ENCODE results near the gene RAD51B.
"Not testable (repeated sequence)": the region's sequence is repeated elsewhere in the genome, so short reads cannot be mapped to it uniquely, and the experiment has no call there.

RAD51B gene

DNA sequence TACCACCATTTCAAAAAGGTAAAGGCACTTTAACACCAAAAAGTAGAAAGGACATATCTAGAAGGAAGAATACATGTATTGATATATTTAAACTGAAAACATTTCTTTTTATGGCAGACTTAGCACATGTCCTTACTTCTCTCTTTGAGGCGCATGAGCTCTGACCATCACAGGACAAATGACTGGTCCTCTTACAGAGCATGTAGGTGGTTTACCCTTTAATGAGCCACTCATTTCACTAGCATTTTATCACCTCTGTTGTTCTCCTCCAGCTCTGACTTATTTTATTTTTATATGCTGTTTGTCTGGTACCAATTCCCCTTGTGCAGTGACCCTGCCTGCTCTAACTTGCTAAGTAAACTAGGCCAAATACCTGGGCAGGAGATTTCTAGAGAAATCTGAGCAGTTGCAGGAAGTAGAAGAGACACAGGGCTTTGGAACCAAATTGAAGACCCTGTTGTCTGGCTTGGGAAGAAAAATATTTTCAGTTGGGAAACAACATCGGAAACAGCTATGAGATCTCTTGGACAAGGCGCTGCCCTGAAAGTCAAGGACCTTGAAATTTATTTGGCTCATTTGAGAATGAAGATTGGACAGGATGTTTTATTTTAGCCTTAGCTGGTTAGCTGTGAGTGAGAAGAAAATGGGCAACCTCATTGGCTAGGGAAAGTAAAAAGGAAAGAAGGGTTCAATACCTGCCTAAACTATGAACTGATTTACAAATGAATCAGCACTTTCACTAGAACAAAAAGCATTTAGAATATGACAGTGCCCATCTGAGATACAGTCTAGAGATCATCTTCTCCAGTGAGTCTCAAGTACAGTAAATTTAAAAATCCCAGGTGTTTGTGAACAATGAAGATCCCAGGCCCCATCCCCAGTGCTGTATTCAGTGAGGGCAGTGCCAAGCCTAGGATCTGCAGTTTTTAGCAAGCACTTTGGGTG is 598.9 kb downstream of the RAD51B start:
- Mint-ChIP-seq H3K27me3 (no peaks in the 10 kb centered on the region), H3K27ac (no peak overlapping the region), H3K36me3 (peaks cover 5% of the 10 kb centered on the region), H3K4me3 (no peak overlapping the region), H3K4me1 (peaks cover 8% of the 10 kb centered on the region), H3K9me3 (no peaks in the 10 kb centered on the region)
- ATAC-seq (ENCODE audit: low read depth) (no peak), DNase-seq (ENCODE audit: low spot score in 2 of 2) (no peak)

GRCh38 chr14:68420350-68420749 is 600.8 kb downstream of the RAD51B start:
- Mint-ChIP-seq H3K4me3 (no peak overlapping the region), H3K36me3 (peaks cover 4% of the 10 kb centered on the region)
- ATAC-seq (ENCODE audit: low read depth), result no peak

DNA sequence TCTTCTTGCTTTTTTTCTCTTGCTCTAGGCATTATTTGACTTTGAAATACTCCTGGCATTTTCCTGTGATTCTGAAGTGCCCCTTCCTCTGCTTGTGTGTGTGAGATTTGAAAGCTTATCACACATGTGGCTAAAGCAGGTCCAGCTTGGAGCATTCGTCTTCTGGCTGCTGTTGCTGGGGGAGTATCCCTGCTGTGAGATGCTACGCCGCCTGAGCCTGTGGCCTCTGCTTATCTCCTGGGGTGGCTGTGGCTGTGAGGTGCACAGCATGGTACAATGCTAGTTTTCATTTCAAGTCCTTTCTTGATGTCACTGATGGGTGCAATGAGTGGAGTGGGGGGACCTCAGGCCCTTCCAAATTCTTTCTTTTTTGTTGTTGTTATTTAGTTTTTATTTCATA is 601.5 kb downstream of the RAD51B start:
- Mint-ChIP-seq H3K27ac (no peak overlapping the region), H3K27me3 (no peaks in the 10 kb centered on the region), H3K4me1 (peaks cover 19% of the 10 kb centered on the region), H3K9me3 (no peaks in the 10 kb centered on the region), H3K4me3 (no peak overlapping the region), H3K36me3 (peaks cover 3% of the 10 kb centered on the region)
- DNase-seq (ENCODE audit: low spot score in 2 of 2) (no peak), ATAC-seq (ENCODE audit: low read depth) (no peak)

More at GRCh38 chr14:68420350-68420749, 600.8 kb downstream of the RAD51B start:
- H3K27me3 Mint-ChIP-seq, result no peaks in the 10 kb centered on the region
- H3K4me1 Mint-ChIP-seq, result peaks cover 19% of the 10 kb centered on the region
- no peaks in the 10 kb centered on the region for H3K9me3 Mint-ChIP-seq
- DNase-seq (ENCODE audit: low spot score in 2 of 2), result no peak
- no peak overlapping the region for H3K27ac Mint-ChIP-seq

DNA sequence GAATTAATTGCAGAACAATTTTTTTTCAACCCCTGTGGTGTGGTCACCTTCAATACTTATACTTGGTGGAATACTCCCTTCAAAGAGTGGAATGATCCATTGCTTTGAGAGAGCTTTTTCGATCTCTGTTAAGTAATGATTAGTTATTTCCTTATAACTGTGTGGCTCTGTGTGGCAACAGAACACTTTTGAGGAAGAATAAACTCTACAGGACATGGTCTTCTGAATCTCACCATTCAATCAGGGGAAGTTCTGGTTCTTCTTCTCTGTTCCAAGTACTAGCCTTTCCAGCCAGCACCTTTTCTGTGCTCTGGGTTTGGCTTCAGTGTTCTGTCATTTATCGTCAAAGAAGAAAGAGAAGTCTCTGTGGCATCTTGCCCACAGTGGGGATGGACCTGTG is 604.1 kb downstream of the RAD51B start:
- Mint-ChIP-seq H3K9me3 (no peaks in the 10 kb centered on the region), H3K36me3 (peaks cover 7% of the 10 kb centered on the region), H3K4me1 (peaks cover 13% of the 10 kb centered on the region), H3K4me3 (no peak overlapping the region), H3K27me3 (no peaks in the 10 kb centered on the region), H3K27ac (peak overlapping the region; percentile 46)
- DNase-seq (ENCODE audit: low spot score in 2 of 2) (no peak), ATAC-seq (ENCODE audit: low read depth) (peak; percentile 29)

DNA sequence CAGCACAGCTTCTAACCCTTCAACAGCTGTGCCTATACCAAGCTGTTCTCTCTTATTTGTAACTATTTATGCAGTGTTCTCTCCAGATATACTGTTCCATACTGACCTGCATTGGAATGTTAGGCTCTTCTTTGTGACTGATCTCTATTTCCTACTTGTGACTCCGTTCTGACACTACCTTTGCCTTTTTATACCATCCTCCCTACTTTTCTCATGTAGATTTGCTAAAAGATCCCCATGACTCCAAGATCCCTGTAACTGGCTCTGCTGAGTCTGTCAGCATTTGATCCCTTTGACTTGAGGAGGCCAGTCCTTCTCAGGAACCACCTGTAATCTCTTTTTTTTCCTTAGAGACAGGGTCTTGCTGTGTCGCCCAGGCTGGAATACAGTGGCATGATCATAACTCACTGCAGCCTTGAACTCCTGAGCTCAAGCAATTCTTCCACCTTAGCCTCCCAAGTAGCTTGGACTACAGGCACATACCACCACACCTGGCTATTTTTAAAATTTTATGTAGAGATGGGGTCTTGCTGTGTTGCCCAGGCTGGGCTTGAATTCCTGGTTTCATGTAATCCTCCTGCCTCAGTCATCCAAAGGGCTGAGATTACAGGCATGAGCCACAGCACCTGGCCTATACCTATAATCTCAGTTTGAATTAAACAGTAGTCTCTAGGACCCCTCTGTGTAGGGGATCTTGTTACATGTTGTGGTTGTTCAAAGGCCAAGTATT is 605.0 kb downstream of the RAD51B start:
- no peak overlapping the region for H3K27ac Mint-ChIP-seq
- H3K4me1 Mint-ChIP-seq, result peaks cover 13% of the 10 kb centered on the region
- DNase-seq (ENCODE audit: low spot score in 2 of 2) (no peak), ATAC-seq (ENCODE audit: low read depth) (no peak)
- H3K4me3 Mint-ChIP-seq, result no peak overlapping the region
- H3K36me3 Mint-ChIP-seq, result peaks cover 9% of the 10 kb centered on the region
- H3K27me3 Mint-ChIP-seq, result no peaks in the 10 kb centered on the region
- no peaks in the 10 kb centered on the region for H3K9me3 Mint-ChIP-seq

DNA sequence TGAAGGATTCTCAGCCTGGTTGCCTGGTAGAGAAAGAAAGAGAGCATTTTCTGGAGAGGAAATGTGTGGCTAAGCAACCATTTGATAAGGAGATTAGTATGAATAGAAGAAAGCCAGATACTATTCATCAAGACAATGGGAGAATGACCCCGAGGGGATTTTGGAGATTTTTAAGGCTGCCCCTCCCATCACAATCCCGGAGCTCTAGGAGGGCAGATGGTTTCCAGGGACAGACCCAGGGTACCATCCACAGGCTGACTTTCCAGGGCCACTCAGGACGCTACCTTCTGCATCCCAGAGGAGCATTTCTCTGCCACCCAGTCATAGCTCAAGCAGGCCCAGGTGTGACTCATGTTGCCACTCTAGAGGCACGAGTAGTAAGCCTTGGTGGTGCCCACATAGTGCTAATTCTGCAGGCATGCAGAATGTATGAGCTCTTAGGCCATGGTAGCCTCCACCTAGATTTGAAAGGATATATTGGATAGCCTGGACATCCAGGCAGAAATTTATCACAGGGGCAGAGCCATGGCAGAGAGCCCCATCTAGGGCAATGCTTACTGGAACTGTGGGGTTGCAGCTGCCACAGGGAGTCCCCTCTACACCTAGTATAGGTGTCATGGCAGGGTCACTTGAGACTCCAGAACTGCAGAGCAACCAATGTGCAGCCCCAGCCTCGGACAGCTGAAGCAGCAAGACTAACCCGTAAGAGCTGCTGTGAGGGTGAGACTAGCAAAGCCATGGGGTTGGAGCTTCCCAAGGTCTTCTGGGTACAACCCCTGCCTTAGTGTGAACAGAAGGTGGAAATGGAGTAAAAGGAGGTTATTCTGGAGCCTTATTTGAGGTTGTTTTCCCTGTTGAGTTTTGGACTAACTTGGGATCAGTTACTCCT is 607.3 kb downstream of the RAD51B start:
- Mint-ChIP-seq H3K27ac (no peak overlapping the region), H3K4me3 (no peak overlapping the region), H3K9me3 (no peaks in the 10 kb centered on the region), H3K36me3 (peaks cover 8% of the 10 kb centered on the region), H3K4me1 (peaks cover 15% of the 10 kb centered on the region), H3K27me3 (no peaks in the 10 kb centered on the region)
- no peak for ATAC-seq (ENCODE audit: low read depth)
- no peak for DNase-seq (ENCODE audit: low spot score in 2 of 2)

DNA sequence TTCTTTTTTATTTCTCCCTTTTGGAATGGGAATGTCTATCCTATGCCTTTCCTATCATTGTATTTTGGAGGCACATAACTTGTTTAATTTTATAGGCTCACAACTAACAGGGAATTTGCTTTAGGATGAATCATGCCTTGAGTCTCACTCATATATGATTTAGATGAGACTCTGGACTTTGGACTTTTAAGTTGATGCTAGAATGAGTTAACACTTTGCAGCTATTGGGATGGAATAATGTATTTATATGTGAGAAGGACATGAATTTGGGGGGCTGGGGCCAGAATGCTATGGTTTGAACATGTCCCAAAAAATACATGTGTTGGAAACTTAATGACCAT is 607.9 kb downstream of the RAD51B start:
- H3K4me1 Mint-ChIP-seq, result peaks cover 15% of the 10 kb centered on the region
- H3K27ac Mint-ChIP-seq, result no peak overlapping the region
- H3K27me3 Mint-ChIP-seq, result no peaks in the 10 kb centered on the region
- DNase-seq (ENCODE audit: low spot score in 2 of 2) (no peak), ATAC-seq (ENCODE audit: low read depth) (no peak)
- H3K36me3 Mint-ChIP-seq, result peaks cover 10% of the 10 kb centered on the region
- H3K4me3 Mint-ChIP-seq, result no peak overlapping the region
- H3K9me3 Mint-ChIP-seq, result no peaks in the 10 kb centered on the region

- not testable (repeated sequence) for H3K4me3 Mint-ChIP-seq; H3K9me3 Mint-ChIP-seq; ATAC-seq (ENCODE audit: low read depth); H3K4me1 Mint-ChIP-seq; DNase-seq (ENCODE audit: low spot score in 2 of 2); H3K27ac Mint-ChIP-seq; H3K27me3 Mint-ChIP-seq; H3K36me3 Mint-ChIP-seq
Measured at GRCh38 chr14:68428900-68429299, 609.3 kb downstream of the RAD51B start.

- not testable (repeated sequence) for H3K4me3 Mint-ChIP-seq; ATAC-seq (ENCODE audit: low read depth); H3K27ac Mint-ChIP-seq
Measured at GRCh38 chr14:68434173-68434572, 614.6 kb downstream of the RAD51B start.

DNA sequence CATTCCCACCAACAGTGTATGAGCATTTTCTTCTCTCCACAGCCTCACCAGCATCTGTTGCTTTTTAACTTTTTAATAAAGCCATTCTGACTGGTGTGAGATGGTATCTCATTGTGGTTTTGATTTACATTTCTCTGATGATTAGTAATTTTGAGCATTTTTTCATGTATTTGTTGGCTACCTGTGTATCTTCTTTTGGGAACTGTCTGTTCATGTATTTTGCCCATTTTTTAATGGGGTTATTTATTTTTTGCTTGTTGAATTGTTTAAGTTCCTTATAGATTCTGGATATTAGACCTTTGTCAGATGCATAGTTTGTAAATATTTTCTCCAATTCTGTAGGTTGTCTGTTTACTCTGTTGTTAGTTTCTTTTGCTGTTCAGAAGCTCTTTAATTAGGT is 616.1 kb downstream of the RAD51B start:
- not testable (repeated sequence) for H3K9me3 Mint-ChIP-seq; DNase-seq (ENCODE audit: low spot score in 2 of 2); H3K27ac Mint-ChIP-seq; H3K4me3 Mint-ChIP-seq; H3K27me3 Mint-ChIP-seq; ATAC-seq (ENCODE audit: low read depth)
- peaks cover 11% of the 10 kb centered on the region for H3K4me1 Mint-ChIP-seq
- peaks cover 15% of the 10 kb centered on the region for H3K36me3 Mint-ChIP-seq

More at GRCh38 chr14:68434173-68434572, 614.6 kb downstream of the RAD51B start:
- not testable (repeated sequence) for H3K4me1 Mint-ChIP-seq; H3K9me3 Mint-ChIP-seq; H3K27me3 Mint-ChIP-seq; DNase-seq (ENCODE audit: low spot score in 2 of 2)
- H3K36me3 Mint-ChIP-seq, result peaks cover 14% of the 10 kb centered on the region

DNA sequence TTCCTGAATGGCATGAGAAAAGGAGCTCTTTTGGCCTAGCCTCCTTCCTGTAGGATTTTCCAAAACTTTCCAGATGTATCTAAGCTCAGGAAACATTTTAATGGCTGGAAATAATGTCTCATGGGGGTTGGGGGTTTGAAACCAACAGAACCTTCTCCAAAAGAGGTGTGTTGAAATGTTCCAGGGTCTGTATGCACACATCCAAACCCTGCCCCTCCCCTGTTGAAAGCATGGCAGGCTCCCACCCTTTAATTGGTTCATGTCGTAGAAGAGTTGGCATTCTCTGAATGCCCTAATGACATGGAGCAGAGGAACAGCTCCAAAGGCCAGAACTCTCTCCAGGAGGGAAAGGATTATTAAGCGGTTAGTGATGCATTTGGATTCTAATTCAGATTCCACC is 620.1 kb downstream of the RAD51B start:
- H3K9me3 Mint-ChIP-seq, result peaks cover 4% of the 10 kb centered on the region
- H3K27me3 Mint-ChIP-seq, result no peaks in the 10 kb centered on the region
- no peak for DNase-seq (ENCODE audit: low spot score in 2 of 2)
- peaks cover 13% of the 10 kb centered on the region for H3K36me3 Mint-ChIP-seq
- no peak overlapping the region for H3K27ac Mint-ChIP-seq
- peaks cover 12% of the 10 kb centered on the region for H3K4me1 Mint-ChIP-seq
- no peak overlapping the region for H3K4me3 Mint-ChIP-seq
- ATAC-seq (ENCODE audit: low read depth), result no peak

DNA sequence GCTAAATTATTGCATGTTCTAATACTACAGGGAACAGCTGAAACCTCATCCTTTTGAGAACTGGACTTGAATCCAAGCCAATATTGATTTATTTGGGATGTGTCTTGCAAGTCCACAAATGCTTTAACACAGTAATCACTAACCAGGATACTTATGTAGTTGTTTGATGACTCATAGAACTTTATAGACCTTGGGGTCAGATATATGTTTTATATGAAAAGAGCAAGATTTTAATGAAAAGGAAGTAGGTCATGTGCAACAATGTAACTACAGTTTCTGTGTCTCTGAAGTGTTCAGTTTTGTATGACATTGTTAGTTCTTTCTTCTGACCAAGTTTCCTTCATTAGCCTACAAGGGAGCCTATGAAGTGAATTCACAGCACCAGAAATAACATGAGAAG is 621.2 kb downstream of the RAD51B start:
- ATAC-seq (ENCODE audit: low read depth) (no peak), DNase-seq (ENCODE audit: low spot score in 2 of 2) (no peak)
- Mint-ChIP-seq H3K27me3 (no peaks in the 10 kb centered on the region), H3K36me3 (peaks cover 12% of the 10 kb centered on the region), H3K4me3 (no peak overlapping the region), H3K9me3 (peaks cover 4% of the 10 kb centered on the region), H3K27ac (no peak overlapping the region), H3K4me1 (peaks cover 12% of the 10 kb centered on the region)

DNA sequence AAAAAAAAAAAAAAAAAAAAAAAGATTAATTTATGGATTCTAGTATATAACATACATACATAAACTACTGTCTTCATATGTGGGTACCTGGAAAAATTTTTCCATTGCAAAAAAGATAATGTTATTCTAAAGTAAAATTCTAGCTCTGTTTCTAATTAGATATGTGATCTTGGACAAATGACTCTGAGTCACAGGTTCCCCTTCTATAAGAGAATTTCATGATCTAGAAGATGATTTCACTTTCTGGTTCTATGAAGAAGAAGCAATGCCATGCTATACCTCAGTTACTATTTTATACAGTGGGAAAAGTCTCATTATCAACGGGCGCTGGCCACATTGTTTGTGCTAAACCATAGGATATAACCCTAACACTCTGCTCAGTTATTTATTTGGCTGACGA is 622.0 kb downstream of the RAD51B start:
- Mint-ChIP-seq H3K27ac (no peak overlapping the region), H3K9me3 (peaks cover 2% of the 10 kb centered on the region), H3K27me3 (no peaks in the 10 kb centered on the region), H3K4me1 (peaks cover 12% of the 10 kb centered on the region), H3K4me3 (no peak overlapping the region), H3K36me3 (peaks cover 6% of the 10 kb centered on the region)
- DNase-seq (ENCODE audit: low spot score in 2 of 2) (no peak), ATAC-seq (ENCODE audit: low read depth) (no peak)

All from memory B cell (primary cell).